GM19395 (cell line): ENCODE measurements around the gene TRIM66.

ENCODE experiments used
- ATAC-seq: cut with Tn5 transposase; IDR thresholded peaks from one replicate; pipeline ENCODE4 v1.9.1; 2021; ENCODE audit warnings: mild to moderate bottlenecking, moderate library complexity; ENCODE audit not compliant: unreplicated experiment

The TRIM66 gene, protein sequence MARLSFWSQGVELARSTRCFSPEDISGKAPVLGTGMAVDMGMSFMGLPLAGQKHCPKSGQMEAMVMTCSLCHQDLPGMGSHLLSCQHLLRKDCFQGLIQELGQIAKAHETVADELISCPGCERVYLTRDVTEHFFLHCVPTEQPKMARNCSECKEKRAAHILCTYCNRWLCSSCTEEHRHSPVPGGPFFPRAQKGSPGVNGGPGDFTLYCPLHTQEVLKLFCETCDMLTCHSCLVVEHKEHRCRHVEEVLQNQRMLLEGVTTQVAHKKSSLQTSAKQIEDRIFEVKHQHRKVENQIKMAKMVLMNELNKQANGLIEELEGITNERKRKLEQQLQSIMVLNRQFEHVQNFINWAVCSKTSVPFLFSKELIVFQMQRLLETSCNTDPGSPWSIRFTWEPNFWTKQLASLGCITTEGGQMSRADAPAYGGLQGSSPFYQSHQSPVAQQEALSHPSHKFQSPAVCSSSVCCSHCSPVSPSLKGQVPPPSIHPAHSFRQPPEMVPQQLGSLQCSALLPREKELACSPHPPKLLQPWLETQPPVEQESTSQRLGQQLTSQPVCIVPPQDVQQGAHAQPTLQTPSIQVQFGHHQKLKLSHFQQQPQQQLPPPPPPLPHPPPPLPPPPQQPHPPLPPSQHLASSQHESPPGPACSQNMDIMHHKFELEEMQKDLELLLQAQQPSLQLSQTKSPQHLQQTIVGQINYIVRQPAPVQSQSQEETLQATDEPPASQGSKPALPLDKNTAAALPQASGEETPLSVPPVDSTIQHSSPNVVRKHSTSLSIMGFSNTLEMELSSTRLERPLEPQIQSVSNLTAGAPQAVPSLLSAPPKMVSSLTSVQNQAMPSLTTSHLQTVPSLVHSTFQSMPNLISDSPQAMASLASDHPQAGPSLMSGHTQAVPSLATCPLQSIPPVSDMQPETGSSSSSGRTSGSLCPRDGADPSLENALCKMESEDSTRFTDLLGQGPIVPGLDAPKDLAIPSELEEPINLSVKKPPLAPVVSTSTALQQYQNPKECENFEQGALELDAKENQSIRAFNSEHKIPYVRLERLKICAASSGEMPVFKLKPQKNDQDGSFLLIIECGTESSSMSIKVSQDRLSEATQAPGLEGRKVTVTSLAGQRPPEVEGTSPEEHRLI (N-terminal part only)

DNA sequence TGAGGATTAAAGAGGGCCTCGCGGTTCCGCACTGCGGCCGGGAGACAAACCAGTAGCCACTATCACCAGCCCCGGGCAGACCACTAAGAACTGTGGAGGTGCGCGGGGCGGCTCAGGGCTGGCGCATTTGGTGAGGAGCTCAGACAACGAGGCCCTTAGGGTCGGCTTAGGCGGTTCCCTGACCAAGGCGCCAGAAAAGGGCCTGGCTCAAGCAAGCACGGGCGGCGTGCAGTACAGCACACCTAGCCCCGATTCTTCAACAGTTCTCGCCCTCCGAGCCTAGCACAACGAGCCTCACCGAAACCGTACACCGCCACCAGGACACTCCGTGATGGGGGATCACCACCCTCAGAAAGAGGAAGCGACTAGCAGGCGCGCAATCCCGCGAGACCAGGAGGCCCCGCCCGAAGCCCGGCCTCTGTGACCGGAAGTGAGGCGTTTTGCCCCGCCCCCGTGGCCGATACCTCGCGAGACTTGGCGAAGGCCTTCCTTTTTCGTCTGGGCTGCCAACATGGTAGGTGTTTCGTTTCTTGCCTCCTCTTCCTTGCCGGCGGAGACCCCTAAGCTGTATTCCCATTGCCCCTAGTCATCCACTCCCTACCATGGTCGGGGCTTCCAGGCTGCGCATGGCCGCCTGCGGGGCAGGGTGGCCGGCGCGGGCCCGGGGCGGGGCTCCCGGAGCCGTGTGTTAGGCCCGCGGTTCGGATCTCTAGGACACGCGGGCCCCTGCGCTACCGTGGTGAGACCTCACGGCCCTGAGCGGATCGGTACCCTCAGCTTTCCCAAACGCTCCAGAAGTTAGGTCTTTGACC, at the start of gene TRIM66, which contains the start of gene RPL27A:
TSS of gene TRIM66 (minus strand) at position 363 of the 812 bp plus-strand sequence. CDS start 10,391 bp downstream, outside the sequence.
TSS of gene RPL27A (plus strand) at position 490 of the 812 bp plus-strand sequence. CDS start at position 512, 22 bp downstream.
- peak; percentile 97 for ATAC-seq

DNA sequence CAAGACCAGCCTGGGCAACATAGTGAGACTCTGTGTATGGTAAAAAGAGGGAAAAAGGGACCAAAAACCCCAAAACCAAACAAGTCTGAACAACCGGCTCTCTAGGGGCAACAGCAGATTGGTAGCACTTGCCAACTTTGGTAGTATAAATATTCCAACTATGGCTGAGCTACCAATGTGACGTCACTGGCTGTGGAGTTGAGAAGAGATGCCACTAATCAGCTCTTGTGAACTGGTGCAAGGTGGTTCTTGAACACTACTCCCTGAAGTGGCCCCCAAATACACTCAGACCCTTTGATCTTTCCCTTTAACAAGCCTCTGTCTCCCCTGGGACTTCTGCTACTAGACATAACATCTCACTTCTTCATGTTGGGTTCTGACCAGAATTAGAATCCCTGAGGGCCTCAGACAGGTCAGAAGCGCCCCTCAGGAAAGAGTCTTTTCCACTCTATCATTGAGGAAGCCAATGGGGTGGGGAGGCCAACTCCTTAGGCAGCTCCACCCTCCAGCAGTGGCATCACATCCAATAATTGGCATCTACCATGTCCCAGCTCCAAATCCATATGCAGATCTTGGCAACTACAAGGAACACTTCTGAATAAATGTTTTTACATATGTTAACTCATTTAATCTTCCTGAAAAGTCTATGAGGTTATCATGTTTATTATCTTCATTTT, 49.3 kb upstream of the TRIM66 start:
- peak; percentile 33 for ATAC-seq

DNA sequence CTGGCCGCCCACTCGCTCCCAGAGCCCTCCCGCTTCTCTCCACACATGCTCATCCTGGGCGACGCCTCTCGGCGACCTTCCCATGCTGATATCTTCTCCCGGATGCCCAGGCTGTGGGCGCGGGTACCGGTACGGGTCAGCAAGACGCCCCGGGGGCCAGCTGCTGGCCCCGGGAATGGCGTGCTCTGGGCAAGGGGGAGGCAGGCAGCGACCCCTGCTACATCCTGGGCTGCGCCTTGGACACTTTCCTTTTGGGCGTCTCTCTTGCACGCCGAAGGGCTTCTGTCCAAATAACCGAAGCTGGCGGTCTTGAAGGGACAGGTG, 48.2 kb upstream of the TRIM66 start:
- ATAC-seq = no peak

DNA sequence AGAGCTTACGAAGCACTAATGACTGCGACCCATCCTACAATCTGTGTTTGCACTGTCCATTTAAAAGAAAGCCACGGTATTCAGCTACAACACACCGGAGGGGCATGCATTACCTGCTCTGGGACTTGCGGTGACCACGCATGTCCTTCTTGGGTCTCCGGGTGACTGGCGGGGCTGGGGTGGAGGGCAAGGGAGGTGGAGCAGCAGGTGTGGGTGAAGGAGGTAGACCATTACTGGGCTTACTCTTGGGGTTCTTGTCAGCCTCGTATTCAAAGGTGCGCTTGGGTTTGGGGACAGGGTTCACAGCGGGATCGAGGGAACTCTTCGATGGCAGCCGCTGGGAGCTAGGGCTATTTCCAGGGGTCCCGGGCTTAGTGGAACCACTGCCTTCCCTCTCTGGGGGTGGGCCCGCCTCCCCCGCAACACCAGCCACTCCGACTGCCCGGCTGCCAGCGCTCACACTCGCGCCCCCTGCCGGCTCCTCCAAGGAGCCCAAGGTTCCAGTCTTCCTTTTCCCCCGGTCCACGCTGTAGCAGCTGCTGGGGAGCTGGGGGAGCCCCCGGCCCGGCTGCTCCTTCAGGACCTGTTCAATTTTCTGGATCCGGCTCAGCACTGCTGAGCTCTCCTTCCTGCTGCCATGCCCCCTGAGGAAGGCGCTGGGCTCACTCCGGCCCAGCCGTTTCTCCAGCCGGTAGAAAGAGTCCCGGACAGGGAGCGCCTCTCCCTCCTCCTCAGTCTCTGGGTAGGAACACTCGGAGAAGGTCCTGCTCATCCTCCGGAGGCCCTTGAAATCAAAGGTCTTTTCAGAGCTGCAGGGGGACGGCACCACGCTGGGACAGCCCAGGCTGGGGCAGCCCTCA, 47.6 kb upstream of the TRIM66 start:
- ATAC-seq = no peak

DNA sequence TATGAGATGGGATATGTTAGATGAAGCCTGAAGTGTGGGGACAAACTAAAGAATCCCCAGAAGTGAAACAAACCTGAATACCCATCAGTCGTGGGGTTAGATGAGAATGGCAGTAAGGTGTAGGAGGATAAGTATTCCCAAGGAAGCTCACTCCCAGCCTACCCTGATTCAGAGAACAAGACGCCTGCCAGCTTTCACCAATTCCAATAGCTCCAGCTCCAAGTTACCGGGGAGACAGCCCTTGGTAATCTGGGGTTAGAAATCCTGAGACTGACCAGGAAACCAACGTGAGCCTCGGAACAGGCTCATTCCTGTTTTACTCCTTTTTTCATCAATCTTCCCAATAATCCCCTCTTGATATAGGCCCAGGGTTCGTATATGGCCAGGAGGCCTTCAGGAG, 46.6 kb upstream of the TRIM66 start:
- ATAC-seq = no peak

DNA sequence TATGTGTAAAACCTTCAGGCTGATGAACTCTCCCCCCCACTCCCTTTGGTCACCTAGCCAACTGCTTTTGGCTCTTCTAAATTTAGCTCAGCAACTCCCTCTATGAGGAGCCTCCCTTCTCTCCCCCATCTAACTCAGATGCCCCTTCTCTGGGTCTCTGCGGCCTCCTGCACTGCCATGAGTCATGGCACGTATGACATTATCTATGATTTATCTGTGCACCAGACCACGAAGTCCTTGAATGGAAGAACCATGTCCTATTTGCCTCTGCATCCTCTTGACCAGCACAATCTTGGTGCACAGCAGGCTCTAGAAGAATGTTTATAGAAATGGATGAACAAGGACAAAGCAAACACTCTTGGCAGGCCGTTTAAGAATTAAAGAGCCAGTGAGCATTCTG, 46.1 kb upstream of the TRIM66 start:
- ATAC-seq = no peak

DNA sequence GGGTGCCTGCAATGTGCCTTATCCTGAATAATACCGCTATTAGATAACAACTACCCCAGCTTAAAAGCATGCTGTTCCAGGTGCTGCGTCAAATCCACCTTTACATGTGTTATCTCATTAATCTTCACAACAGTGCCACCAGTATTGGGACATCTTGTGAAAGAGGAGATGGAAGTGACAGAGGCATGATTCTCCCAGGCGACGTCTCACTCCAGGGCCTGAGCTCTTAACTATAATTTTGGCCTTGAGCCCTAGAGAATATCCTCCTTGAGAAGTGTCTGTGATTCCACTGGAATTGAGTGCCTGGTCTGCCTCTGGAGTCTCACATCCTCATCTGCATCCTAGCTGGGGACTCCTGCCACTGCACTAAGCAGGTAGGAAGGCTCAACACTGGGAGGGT, 43.9 kb upstream of the TRIM66 start:
- no peak for ATAC-seq

DNA sequence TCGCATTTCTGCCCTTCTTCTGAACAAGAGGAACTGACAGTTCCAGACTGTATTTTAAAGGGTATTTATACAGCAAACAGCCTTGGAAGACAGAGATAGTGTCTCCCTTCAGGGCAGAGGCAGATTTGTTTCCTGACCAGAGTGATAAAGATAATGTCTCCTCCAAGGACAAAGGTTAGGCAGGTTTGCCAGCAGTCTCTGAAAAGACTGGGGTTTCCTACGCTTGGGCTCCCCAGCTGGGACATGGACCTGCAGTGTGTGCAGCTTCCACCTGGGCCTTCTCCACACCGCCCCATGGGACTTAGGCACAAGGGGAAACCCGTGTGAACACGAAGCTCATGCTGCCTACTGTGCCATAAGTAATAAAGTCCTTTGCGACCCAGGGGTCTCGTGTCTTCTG, 42.2 kb upstream of the TRIM66 start:
- no peak for ATAC-seq

DNA sequence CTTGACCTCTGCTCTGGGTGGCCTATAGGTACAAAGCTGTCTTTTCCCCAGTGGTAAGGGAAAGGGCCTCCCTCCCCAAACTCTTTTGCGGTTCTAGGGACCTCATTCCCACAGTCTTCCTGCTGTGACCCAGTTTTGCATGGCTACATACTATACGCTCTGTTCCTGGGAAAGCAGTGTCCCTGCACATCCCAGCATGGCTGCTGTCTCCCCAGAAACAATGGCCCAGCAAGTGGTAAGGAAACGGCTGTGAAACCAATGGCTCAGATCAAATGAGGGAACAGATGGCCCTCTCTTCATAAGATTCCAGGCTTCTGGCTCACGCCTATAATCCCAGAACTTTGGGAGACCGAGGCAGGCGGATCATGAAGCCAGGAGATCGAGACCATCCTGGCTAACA, 41.2 kb upstream of the TRIM66 start:
- no peak for ATAC-seq

DNA sequence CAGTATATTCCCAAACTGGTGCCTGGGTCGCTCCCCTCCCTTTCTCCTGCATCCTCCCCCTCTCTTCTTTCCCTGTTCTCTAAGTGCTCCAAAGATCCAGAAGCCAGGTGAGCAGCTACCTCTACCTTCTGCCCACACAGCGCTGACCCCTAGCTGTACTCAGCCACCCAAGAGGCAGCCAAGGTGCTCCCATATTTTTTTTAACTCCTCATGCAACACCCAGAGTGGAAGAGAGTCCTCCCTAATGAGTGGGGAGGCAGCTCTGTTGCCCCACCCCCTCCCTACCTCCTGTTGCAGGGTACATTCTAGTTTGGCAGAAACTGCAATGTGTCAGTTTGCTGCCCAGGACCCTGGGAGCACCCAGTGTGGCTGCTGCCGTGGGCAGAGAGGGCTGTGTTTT, 40.3 kb upstream of the TRIM66 start:
- ATAC-seq = no peak

DNA sequence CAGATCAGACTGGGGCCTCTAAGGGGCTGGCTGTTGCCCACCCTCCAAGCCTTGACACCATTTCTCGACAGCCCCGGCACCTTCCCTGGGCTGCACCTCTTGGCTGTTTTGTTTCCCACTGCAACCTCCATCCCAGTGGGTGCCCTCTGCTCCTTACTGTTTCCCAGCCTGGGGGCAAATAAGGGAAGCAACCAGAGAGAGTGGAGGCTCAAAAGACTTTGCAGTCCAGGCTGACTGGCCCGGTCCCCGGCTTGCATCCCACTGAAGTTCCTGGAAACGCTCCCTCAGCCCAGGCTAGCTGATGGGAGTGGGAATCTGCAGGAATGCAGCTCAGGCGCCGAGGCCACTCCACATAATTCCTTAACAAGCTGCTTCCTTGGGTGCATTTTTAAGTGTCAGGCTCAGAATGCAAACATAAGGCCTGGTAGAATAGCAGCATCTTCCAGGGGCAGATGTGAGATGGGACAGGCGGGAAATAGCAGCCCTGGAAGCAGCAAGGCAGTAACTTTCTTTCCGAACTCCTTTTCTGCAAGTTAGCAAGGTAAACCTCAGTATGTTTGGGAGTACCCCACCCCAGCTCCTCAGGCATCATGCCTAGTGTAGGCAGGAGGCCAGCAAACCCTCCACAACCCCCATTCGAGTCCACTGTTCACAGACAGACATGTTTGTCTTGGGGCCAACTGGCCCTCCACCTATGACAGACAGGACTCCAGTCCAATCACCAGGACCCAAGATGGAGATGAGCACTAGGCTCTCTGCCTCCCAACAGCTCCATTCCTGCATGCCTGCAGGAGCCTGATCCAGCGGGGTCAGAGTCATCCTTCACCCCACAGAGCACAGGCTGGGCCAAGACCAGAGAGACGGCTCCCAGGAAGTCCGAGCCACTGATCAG, 39.4 kb upstream of the TRIM66 start:
- no peak for ATAC-seq

DNA sequence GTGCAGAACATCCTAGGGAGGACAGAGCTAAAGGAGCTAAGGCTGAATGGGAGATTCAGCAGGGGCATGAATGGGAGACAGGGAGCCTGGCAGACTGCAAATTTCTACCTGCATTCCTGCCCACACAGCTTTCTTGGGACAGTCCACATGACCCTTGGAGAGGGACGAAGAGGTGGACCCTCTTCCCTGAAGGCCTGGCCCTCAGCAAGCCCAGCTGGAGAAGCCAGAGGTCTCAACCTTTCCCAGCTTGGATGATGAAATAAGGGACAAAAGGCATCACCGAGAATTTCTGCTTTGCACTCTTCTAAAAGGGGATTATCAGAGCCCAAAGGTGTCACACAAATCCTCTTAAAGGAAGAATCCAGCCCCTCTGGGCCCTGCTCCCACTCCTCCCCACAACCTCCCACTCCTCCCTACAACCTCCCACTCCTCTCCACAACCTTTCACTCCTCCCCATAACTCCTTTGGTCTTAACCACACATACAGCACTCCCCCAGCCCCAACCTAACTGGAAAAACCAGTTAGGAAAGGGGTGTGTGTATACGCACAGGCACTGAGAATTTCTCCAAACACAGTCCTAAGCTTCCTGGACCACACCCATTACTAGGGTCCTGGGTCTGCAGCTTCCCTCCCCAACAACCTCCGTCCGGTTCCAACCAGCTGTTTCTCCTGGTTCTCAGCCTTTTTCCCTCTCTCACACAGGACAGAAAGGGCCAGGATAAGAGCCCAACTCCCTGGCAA, 38.6 kb upstream of the TRIM66 start:
- no peak for ATAC-seq

DNA sequence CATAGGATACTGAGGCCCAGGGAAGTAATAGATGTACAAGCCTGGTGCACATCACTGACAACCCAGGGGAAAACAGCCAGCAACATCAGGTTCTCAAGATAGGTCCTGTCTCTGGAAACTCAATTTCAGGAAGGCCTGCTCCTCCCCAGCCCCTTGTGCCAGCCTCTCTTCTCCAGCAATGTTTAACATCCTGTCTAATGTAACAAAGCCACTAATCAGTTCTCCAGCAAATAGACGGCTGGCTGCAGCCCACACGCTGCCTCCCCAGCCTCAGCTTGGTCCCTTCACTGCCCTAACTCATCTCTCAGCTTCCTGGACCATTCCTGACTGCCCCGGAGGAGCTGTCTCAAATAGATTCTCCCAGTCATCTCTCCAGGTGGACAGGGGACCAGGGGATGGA, 37.9 kb upstream of the TRIM66 start:
- no peak for ATAC-seq

DNA sequence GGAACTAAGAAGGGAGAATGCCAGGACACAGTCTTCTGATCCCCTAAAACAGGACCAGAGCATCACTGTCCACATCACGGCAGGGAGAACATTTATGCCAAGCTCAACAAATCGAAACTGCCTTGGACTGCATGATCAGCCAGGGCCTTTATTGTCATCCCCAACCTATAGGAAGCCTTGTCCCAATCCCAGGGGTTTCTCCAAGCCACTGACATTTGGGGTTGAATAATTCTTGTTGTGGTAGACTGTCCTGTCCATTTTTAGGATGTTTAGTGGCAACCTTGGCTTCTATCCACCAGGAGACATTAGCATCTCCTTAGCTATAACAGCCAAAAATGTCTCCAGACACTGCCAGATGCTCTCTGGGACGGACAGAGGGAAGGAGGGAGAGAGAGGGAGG, 37.3 kb upstream of the TRIM66 start:
- no peak for ATAC-seq

DNA sequence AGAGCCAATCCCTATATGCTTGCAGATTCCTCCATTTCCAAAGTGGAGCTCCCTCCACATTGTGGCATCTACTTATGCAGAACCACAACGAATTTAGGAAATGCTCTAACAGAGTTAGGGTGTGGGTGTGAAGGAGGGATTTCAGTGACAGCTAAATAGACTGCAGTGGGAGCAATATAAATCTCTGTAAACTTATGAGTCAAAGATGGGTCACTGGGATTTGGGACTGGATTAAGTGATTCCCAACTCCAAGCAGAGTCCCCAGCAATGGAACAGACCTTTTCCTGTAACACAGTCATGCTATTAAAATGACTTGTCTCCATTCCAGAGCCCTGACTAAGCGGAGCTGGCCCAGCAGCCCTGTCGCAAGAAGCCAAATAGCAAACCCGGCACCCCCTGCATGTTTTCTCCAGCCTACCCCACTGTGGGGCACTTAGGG, 36.8 kb upstream of the TRIM66 start:
- ATAC-seq = no peak

DNA sequence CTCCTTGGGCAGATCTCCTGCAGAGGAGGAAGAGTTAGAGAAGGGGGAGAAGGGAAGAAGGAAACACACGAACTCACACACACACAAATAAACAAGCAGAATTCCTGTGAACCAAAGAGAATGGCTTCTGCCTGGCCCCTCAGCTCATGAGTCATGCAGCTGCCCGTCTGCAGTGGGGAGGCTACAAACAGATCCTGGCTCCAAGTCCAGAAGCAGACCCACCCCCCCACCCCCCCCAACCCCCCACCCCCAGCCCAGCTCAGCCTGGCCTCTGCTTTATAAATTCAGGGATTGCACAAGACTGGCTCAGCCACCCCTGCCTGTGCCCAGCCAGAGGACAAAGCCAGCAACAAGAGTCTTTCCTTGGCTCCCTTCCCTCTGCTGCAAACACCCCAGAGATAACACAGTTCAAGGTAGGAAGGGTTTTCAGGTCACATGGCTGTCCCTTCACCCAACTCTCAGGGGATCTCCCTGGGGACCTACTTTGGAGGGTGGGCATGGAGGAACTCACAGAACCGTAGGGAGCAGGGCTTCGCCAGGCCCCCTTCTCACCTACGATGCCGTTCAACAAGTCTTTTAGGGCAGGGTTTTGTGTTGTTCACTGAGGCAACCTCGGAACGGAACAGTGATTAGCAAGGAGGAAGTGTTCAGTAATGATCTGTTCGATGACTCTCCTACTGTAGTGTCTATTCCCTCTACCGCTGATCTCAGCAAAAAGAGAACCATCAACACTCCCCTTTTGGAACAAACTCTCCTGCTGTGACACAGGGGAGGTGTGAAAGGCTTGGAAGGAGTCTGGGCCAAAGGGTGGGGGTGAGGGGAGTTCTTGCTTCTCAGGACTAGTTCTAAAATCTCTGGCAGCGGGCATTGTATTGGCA, 35.6 kb upstream of the TRIM66 start:
- peak; percentile 82 for ATAC-seq

DNA sequence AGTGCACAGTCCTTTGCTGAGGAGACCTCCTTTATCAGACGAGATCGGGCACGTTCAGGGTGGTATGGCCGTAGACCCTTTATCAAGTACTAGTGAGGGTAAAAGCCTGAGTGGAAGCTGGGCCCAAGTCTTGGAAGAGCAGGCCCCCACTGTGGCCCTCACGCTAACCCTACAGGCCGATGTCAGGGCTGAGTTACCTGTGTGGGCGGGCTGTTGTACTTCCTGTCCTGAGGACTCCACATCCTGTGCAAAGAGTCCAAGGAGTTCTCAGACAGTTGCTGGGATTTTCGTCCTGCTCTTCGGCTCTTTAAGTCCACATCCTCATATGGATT, 35.0 kb upstream of the TRIM66 start:
- no peak for ATAC-seq
